NOMO-1 (cell line): ENCODE measurements around the gene MEIS1.
A peak's percentile ranks its signal among the peaks of the same experiment; 100 is the strongest.

Experiments
- DNase-seq, 2 experiments: peaks; one replicate each; lab custom pipeline; 2025; ENCODE audit not compliant: unreplicated experiment in 2 of 2; lab: John Stamatoyannopoulos, UW

MEIS1 gene

GRCh38 chr2:66443186-66443978 lies 8.5 kb downstream of the MEIS1 start:
- DNase-seq, result peak in 1 of 2 experiments; percentile 49

GRCh38 chr2:66443979-66444861 lies 9.3 kb downstream of the MEIS1 start:
- DNase-seq, result peak; percentile 55 to 65

- peak; percentile 26 to 56 for DNase-seq
Measured at GRCh38 chr2:66445076-66445924, 10.4 kb downstream of the MEIS1 start.

- peak; percentile 54 to 56 for DNase-seq
Measured at GRCh38 chr2:66445925-66446871, 11.3 kb downstream of the MEIS1 start.

- no peak for DNase-seq
Measured at GRCh38 chr2:66446941-66447340, 12.0 kb downstream of the MEIS1 start.

GRCh38 chr2:66447677-66448076 lies 12.8 kb downstream of the MEIS1 start:
- peak in 1 of 2 experiments; percentile 45 for DNase-seq

GRCh38 chr2:66448136-66448991 lies 13.4 kb downstream of the MEIS1 start:
- DNase-seq, result peak in 1 of 2 experiments; percentile 30

- no peak for DNase-seq
Measured at GRCh38 chr2:66452214-66452613, 17.3 kb downstream of the MEIS1 start.

GRCh38 chr2:66452917-66453316 lies 18.0 kb downstream of the MEIS1 start:
- DNase-seq, result no peak

GRCh38 chr2:66455490-66455889 lies 20.6 kb downstream of the MEIS1 start:
- no peak for DNase-seq

GRCh38 chr2:66456183-66457041 lies 21.5 kb downstream of the MEIS1 start:
- DNase-seq, result no peak

- no peak for DNase-seq
Measured at GRCh38 chr2:66457545-66457944, 22.6 kb downstream of the MEIS1 start.

- no peak for DNase-seq
Measured at GRCh38 chr2:66460031-66460430, 25.1 kb downstream of the MEIS1 start.

- DNase-seq, result no peak
Measured at GRCh38 chr2:66461001-66461663, 26.2 kb downstream of the MEIS1 start.

- no peak for DNase-seq
Measured at GRCh38 chr2:66461664-66462500, 27.0 kb downstream of the MEIS1 start.

GRCh38 chr2:66462501-66462825 lies 27.5 kb downstream of the MEIS1 start:
- DNase-seq, result no peak
